LNCAP (cell line): ENCODE measurements around the gene SETX.

Experiments
- TF ChIP-seq, protein P1 (sequence below): fragments of 450-650 bp; IDR thresholded peaks from 2 replicates; pipeline ENCODE4 v1.5.1; 2017; ENCODE audit warnings: mild to moderate bottlenecking

SETX gene

DNA sequence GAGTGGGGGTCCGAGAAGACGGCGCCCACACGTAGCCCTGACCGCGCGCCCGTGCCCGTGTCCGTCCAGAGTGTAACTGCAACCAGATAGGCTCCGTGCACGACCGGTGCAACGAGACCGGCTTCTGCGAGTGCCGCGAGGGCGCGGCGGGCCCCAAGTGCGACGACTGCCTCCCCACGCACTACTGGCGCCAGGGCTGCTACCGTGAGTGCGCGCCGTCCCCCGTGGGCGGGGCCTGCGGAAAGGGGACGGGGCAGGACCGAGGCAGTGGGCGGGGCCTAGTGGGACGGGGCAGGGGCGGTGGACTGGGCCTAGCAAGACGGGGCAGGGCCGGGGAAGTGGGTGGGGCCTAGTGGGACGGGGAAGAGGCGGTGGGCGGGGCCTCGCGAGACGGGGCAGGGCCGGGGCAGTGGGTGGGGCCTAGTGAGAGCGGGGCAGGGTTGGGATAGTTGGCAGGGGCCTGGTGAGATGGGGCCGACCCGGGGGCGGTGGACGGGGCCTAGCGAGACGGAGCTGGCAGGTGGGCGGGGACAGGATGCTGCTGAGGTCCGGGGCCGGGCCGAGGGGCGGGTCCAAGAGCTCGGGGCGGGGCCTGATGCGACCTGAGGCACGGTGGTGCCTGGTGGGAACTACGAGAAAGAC, 113.8 kb downstream of the SETX start:
- TF ChIP-seq, protein P1, sequence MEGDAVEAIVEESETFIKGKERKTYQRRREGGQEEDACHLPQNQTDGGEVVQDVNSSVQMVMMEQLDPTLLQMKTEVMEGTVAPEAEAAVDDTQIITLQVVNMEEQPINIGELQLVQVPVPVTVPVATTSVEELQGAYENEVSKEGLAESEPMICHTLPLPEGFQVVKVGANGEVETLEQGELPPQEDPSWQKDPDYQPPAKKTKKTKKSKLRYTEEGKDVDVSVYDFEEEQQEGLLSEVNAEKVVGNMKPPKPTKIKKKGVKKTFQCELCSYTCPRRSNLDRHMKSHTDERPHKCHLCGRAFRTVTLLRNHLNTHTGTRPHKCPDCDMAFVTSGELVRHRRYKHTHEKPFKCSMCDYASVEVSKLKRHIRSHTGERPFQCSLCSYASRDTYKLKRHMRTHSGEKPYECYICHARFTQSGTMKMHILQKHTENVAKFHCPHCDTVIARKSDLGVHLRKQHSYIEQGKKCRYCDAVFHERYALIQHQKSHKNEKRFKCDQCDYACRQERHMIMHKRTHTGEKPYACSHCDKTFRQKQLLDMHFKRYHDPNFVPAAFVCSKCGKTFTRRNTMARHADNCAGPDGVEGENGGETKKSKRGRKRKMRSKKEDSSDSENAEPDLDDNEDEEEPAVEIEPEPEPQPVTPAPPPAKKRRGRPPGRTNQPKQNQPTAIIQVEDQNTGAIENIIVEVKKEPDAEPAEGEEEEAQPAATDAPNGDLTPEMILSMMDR: no peak

DNA sequence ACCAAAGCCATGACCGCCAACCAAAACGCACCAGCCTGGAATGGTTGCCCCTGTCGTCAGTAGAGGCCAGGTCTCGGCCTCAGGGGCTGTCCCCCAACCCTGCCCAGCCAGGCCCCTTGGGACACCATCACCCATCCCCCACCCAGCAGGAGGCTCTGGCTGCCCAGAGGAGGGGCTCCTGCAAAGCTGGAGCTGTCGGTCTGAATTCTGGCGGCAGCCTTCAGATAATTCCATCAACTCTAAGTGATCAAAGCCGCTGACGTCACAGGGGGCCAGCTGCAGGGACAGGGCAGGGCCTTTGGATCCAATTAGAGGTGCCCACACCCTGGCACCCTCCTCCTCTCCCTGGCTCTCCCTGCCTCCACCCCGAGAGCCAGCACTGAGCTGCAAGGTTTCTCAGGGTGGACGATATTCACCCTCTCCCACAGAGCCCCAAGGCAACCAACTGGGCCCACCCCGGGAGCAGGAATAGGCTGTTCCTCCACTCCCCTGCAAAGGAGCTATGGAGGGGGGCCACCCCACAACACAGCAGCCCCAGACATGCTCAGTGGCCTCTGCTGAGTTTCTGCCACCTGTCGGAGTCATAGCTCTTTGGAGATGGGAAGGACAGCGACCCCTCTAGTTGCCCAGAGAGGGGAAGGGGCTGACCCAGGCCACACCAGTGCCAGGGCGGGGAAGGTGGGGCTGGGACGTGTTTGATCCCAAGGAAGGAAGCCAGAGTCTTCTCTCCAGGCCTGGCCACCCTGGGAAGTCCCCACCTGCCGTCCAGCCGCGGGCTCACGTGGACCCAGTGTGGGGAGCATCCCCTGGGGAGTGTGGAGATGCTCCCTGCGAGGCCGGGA, 114.6 kb downstream of the SETX start:
- TF ChIP-seq, protein P1: no peak

DNA sequence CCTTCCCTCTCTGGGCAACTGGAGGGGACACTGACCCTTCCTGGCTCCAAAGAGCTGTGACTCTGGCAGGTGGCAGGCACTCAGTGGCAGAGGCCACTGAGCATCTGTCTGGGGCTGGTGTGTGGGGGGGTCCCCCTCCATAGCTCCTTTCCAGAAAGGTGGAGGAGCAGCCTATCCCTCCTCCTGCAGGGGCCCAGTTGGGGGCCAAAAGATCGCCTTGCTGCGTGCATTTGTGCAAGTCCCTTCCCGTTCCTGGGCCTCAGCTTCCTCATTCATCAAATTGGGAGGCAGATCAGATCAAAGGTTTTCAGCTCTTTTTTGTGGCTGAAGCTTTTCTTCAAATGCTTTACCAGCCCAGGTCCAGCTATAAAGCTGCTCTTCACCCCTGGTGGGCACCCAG, 115.3 kb downstream of the SETX start:
- TF ChIP-seq, protein P1: no peak

DNA sequence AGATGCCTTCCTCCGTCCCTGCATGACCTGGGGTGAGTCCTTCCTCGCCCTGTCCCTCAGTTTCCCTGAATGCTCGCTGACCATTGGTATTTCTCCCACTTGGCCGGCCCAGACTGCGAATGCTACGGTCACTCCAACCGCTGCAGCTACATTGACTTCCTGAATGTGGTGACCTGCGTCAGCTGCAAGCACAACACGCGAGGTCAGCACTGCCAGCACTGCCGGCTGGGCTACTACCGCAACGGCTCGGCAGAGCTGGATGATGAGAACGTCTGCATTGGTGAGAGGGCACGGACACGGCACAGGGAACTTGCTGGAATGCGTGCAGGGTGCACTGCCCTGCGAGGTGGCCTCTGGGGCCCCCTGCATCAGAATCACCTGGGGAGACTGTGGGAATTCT, 115.8 kb downstream of the SETX start:
- TF ChIP-seq, protein P1: no peak

DNA sequence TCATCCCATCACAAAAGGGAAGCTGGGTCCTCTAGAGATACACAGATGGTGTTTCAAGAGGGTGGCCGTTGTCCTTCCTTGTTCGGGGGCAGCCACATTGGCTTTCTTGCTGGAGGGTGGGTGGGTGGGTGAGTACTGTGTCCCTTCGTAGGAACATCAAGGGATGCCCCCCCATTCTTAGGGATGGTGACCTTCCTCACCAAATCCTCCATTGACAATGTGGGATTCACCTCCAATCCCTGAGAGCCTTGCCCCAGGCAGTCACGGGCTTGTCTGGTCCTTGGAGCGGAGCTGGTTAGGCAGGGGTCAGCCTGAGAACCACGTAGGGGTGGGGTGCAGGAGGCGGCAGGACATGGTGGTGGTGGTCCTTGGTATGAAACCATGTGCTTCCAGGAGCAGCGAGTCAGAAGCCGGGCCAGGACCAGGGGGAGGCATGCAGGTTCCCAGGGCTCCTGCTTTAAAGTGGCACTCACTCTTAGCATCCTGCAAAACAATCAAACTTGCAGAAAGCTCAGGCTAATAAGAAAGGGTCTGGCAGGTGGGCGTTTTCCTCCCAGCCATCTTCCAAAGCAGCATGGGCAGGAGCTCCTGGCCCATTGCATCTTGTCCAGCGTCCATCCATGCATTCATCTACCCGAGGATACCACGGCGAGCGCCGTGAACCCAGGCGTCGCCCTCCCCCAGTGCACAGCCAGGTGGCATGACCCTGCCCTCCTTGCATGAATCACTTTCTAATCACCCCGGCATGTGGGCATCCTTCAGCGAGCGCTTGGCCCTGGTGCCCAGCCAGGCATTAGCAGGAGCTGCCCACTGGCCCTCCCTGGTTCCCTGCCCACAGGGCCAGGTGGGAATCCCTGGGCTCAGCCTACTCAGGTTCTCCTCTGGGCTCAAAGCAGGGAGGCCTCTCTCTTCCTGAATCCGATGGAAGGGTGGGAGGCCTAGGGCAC, 116.5 kb downstream of the SETX start:
- TF ChIP-seq, protein P1: no peak

DNA sequence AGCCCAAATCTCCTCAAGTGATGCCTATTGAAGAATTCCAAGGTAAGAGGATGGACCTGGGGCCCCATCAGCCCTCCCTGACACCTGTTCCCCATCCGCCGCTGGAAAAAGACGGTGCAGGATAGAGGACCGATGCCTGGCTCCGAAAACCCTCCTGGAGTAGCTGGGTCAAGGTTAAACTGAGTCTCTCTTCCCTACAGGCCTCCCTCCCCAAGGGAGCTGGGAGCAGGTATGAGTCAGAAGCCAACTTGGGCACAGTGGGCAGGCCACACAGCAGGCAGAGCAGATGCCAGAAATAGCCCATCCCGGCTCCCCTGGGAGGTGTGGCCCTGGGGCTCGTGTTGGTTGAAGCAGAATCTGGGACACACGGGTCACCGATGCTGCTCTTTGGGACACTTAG, 117.3 kb downstream of the SETX start:
- TF ChIP-seq, protein P1: no peak

DNA sequence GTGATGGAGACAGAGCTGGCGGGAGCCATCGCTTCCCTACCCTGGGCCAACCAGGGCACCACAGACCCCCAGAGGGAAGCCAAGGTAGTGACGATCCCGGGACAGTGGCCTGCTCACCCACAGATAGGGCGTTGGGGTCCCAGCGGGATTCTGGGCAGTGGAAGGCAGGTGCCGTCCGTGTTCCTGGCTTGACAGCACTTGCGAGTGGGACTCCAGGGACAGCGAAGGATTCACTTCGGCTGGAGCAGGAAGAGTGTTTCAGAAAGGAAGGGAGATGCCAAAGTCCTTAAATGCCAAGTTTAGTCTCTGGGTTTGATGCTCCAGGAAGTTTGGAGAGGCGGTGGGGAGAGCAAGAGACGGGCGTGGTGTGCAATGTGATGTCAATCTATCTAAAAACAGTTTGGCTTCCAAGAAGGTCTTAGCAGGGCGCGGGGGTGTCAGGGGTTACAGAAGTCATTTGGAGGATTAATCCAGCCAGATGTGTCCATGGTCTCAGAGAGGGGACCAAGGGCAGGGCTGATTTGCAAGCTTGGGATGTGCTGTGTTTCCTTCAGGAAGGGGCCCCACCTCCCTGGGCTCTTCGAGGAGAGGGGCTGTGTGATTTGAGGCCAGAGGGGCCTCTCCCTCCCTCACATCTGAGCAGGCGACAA, 118.0 kb downstream of the SETX start:
- TF ChIP-seq, protein P1: peak; percentile 62; the same call in 1 of the 2 replicates
